ENCODE data around the gene ARL3. TPM values are rescaled to one million over a fixed set of nuclear protein-coding genes. Genes with fewer than 3 reads are reported as not detected.

ARL3 gene
- total and polyA plus RNA-seq, 12 donors: 5.0 to 17.8 (median 13.6) TPM

- Histone ChIP-seq H3K27me3 (no peaks in the 10 kb centered on the region), H3K9me3 (no peaks in the 10 kb centered on the region), H3K36me3 (peaks cover 0 to 8% (median 0%) of the 10 kb centered on the region in 9 donors), H3K4me3 (no peak overlapping the region), H3K4me1 (peaks cover 0 to 61% (median 30%) of the 10 kb centered on the region in 9 donors), H3K27ac (peak overlapping the region in 1 of 10 donors; percentile 0)
- intact Hi-C loops (cut with DNase I): loop anchor here in 5 of 10 donors (5.0 to 10.0 kb wide), 3 partner anchors 36 to 76 kb away; no protein-coding TSS in a partner anchor
- no peak for TF ChIP-seq CTCF (IDR thresholded peaks at IDR 0.05)
- DNase-seq: no peak
- WGBS, 2 donors: 65 to 79% methylated on average over 2 of the region's 2 CpGs
- no peak for ATAC-seq
Observed at GRCh38 chr10:102741726-102742237, 27.6 kb upstream of the ARL3 start.

DNA sequence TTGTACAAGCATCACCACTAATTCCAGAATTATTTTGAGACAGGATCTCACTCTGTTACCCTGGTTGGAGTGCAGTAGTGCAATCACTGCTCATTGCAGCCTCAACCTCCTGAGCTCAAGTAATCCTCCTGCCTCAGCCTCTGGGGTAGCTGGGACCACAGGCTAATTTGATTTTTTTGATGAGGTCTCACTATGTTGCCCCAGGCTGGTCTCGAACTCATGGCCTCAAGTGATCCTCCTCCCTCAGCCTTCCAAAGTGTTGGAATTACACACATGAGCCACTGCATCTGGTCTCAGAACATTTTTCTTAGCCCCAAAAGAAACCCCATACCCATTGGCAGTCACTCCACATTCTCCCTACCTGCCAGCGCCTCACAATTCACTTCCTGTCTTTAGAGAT is 26.0 kb upstream of the ARL3 start:
- Histone ChIP-seq H3K4me1 (peaks cover 0 to 45% (median 18%) of the 10 kb centered on the region in 9 donors), H3K36me3 (peaks cover 0 to 16% (median 0%) of the 10 kb centered on the region in 9 donors), H3K4me3 (no peak overlapping the region), H3K27me3 (no peaks in the 10 kb centered on the region), H3K27ac (peak overlapping the region in 1 of 10 donors; percentile 2), H3K9me3 (no peaks in the 10 kb centered on the region)
- 63 to 77% methylated on average over 2 of the region's 2 CpGs for WGBS, 2 donors
- DNase-seq: no peak
- TF ChIP-seq CTCF (IDR thresholded peaks at IDR 0.05): no peak
- intact Hi-C loops (cut with DNase I): loop anchor here in 5 of 10 donors (5.0 to 10.0 kb wide), 3 partner anchors 37 to 77 kb away; no protein-coding TSS in a partner anchor
- ATAC-seq: no peak

DNA sequence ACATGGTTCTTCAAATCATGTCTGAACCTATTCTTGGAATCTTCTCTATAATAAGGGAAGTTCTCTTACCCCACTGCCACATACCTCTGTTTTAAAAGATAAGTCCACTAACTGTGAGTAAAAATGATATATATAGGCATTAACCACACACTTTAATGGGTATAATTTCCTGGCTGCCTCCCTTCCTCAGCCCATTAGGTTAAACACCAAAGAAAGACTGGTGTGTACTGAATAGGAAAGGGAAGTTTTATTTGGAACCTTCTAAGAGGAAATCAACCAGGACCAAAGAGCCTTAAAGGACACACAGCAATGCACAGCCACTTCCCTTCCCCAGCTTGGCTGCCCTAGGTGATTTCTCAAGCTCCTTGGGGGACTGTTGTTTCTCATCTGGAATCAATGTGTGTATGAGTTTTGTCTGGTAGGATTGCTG is 24.5 kb upstream of the ARL3 start:
- Histone ChIP-seq H3K27me3 (no peaks in the 10 kb centered on the region), H3K36me3 (peaks cover 0 to 21% (median 0%) of the 10 kb centered on the region in 9 donors), H3K4me1 (peaks cover 0 to 36% (median 7%) of the 10 kb centered on the region in 9 donors), H3K27ac (peak overlapping the region in 7 of 10 donors; percentile 15 to 56 (median 41)), H3K9me3 (no peaks in the 10 kb centered on the region), H3K4me3 (no peak overlapping the region)
- intact Hi-C loops (cut with DNase I): loop anchor here in 4 of 10 donors (10.0 kb wide), 3 partner anchors 86 to 326 kb away; partner anchors contain the start of gene CYP17A1 (in 2 of the 4)
- ATAC-seq: no peak
- no peak for DNase-seq
- no peak for TF ChIP-seq CTCF (IDR thresholded peaks at IDR 0.05)

DNA sequence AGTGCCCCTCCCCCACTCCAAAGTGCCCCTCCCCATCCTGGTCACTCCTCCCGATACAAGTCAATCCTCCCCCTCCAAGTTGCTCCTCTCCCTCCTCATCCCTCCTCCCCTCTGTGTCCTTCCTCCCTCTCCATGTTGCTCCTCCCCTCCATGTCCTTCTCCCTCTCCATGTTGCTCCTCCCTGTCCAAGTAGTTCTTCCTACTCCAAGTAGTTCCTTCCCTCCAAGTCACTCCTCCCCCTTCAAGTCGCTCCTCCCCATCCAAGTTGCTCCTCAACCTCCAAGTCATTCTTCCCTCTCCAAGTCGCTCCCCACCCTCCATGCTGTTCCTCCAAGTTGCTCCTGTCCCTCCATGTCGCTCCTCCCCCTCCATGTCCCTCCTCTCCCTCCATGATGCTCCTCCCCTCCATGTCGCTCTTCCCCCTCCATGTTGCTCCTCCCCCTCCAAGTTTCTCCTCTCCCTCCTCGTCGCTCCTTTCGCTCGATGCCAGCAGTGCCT is 20.9 kb upstream of the ARL3 start:
- Histone ChIP-seq H3K4me1 (peaks cover 0 to 19% (median 4%) of the 10 kb centered on the region in 9 donors), H3K4me3 (no peak overlapping the region), H3K36me3 (peaks cover 0 to 36% (median 0%) of the 10 kb centered on the region in 9 donors), H3K9me3 (no peaks in the 10 kb centered on the region), H3K27ac (no peak overlapping the region), H3K27me3 (no peaks in the 10 kb centered on the region)
- DNase-seq (no peak), ATAC-seq (peak in 7 of 8 donors; percentile 6 to 68 (median 37))
- TF ChIP-seq CTCF (IDR thresholded peaks at IDR 0.05): no peak
- WGBS, 2 donors: 80 to 81% methylated on average over 9 of the region's 9 CpGs
- intact Hi-C loops (cut with DNase I): loop anchor here in 4 of 10 donors (10.0 kb wide), 3 partner anchors 90 to 330 kb away; partner anchors contain the start of gene CYP17A1 (in 2 of the 4)

Data from heart right ventricle (tissue), 16 donors.